Heart left ventricle (tissue), 16 donors: ENCODE data around the gene IGFN1. TPM values are rescaled to one million over a fixed set of nuclear protein-coding genes. Genes with fewer than 3 reads are reported as not detected.

Experiments
- ATAC-seq, 4 donors: fragments of 200-7000 bp; cut with Tn5 transposase; one replicate each; pipeline ENCODE4 v1.9.1; 2020 to 2022; ENCODE audit warnings: moderate library complexity in 4 of 4, mild to moderate bottlenecking in 3 of 4, moderate number of reproducible peaks in 1 of 4
- DNase-seq, 5 donors: peaks; one replicate each; pipeline ENCODE4 v3.0.0-alpha.2; 2020
- H3K27ac ChIP-seq, 12 donors: fragments of 200-600 bp; sonication (generic) in 4 of 12; one replicate each; pipeline versions ENCODE4 v1.5.0 to v1.8.0; 2016 to 2022; ENCODE audit warnings: mild to moderate bottlenecking in 2 of 12
- H3K27me3 ChIP-seq, 9 donors: fragments of 200-600 bp; sonication (generic) in 2 of 9; one replicate each; pipeline versions ENCODE4 v1.5.1 to v1.8.0; 2016 to 2022; ENCODE audit warnings: mild to moderate bottlenecking in 3 of 9
- H3K36me3 ChIP-seq, 9 donors: fragments of 200-600 bp; sonication (generic) in 2 of 9; one replicate each; pipeline versions ENCODE4 v1.5.0 to v1.8.0; 2018 to 2022; ENCODE audit warnings: mild to moderate bottlenecking in 2 of 9
- H3K4me1 ChIP-seq, 12 donors: fragments of 200-600 bp; sonication (generic) in 4 of 12; one replicate each; pipeline versions ENCODE4 v1.5.0 to v1.8.0; 2016 to 2022; ENCODE audit warnings: mild to moderate bottlenecking in 3 of 12
- H3K4me3 ChIP-seq, 12 donors: fragments of 200-600 bp; sonication (generic) in 4 of 12; one replicate each; pipeline versions ENCODE4 v1.5.0 to v1.8.0; 2017 to 2022; ENCODE audit warnings: mild to moderate bottlenecking in 9 of 12, moderate library complexity in 4 of 12
- H3K9me3 ChIP-seq, 12 donors: fragments of 200-600 bp; sonication (generic) in 4 of 12; one replicate each; pipeline versions ENCODE4 v1.5.0 to v1.8.0; 2016 to 2022; ENCODE audit warnings: mild to moderate bottlenecking in 1 of 12
- CTCF ChIP-seq, 12 donors: fragments of 200-600 bp; sonication (generic) in 4 of 12; IDR thresholded peaks; one replicate each; pipeline versions ENCODE4 v1.5.0 to v1.8.0; 2018 to 2022; ENCODE audit warnings: antibody characterized with exemption in 12 of 12, mild to moderate bottlenecking in 5 of 12
- POLR2A ChIP-seq, 2 donors: fragments of 450-650 bp; IDR thresholded peaks; one replicate each; pipeline ENCODE4 v1.6.1; 2017; ENCODE audit warnings: antibody characterized with exemption in 2 of 2, mild to moderate bottlenecking in 2 of 2, moderate library complexity in 2 of 2
- WGBS, 4 donors: extraction: QIAGEN DNeasy Blood & Tissue Kit in 2 of 4; methylation state at CpG; one replicate each; pipeline versions ENCODE4 v1.1.5 to v1.1.7; 2013 to 2018; 5-methylcytosine and 5-hydroxymethylcytosine counted together
- intact Hi-C, 10 donors: fragments of 100-400 bp; cut with DNase I; formaldehyde crosslinking; loops; one replicate each; pipeline versions ENCODE4 v1.11.1 to v1.14.2; 2022
- polyA plus RNA-seq, 2 donors: library from polyadenylated mRNA; stranded (reverse); fragments of 200-250 nt; gene quantifications; one replicate each; pipeline ENCODE4 v1.2.3, GENCODE V29; 2013
- total RNA-seq, 9 donors: library from RNA; depleted of rRNA in 2 of 9; stranded (reverse); fragments of >200 nt in 2 of 9; fragmentation: NEBNext Ultra II Directional in 3 of 9; extraction: Animal tissue kit (Norgen Biotek cat#: 25700) in 3 of 9; gene quantifications; one replicate each; pipeline versions ENCODE4 v1.1.0 to v1.2.4, GENCODE V29; 2016 to 2023
- donor health status: ischemic (EF 13 %, LVEDD 7.1; RV severe dilation, severe dysfunction).
- donor health status: healthy with polysubstance abuse.
- donor health status: DM: no; HTN: yes; CAD: no.
- donor health status: DM: no; HTN: no; CAD: no.
- donor health status: ischemic (EF 25% LVEDD 6.9; RV normal size, moderate dysfunction).
- donor health status: ischemic (EF 25% LVEDD 5.7; RV mildly dilated, moderate dysfunction).
- donor health status: healthy.
- donor health status: DM: yes; HTN: yes; CAD: no.
- donor health status: ischemic (EF 35%, LVEDD 5.7; RV mildly dilated, moderate dysfunction).
- donor health status: nonischemic (EF 11% LVEDD 7.7; RV severe dilation, severe dysfunction).
- donor health status: DM: yes; HTN: yes; CAD: no.
- donor health status: PGD.
- donor health status: ischemic (EF 29% LVEDD 5.4; RV normal size, mild dysfunction).
- donor health status: nonischemic (EF 23%, LVEDD 6.1; RV moderate dilation, normal function).

IGFN1 gene
- total and polyA plus RNA-seq, 11 donors, result 0.03 to 0.04 TPM; not detected in 9

GRCh38 chr1:201178718-201179117 lies 11.9 kb upstream of the IGFN1 start:
- 58 to 71% (median 64%) methylated on average over 3 of the region's 3 CpGs for WGBS, 4 donors

DNA sequence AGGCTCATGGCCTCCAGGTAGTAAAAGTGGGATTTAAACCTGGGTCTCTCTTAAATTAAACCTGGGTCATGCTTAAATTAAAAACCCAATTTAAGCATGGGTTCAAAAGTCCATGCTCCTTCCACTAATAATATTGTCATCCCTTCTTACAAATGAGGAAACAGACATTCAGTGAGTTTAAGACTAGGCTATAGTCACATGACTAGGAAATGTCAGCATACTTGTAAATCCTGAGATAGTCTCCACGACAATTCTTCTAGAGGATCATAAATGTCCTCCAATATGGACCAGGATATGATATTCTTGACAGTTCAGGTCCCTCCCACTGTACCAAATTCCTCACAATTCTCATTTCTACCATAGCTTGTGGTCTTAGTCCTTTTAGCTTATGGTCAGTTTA lies 10.5 kb upstream of the IGFN1 start:
- TF ChIP-seq CTCF (IDR thresholded peaks at IDR 0.05) (no peak), POLR2A (IDR thresholded peaks at IDR 0.05) (no peak)
- peaks cover 0 to 3% (median 0%) of the 10 kb centered on the region in 12 donors for H3K9me3 ChIP-seq
- intact Hi-C loops, result no loop called here
- no peaks in the 10 kb centered on the region for H3K27me3 ChIP-seq
- no peaks in the 10 kb centered on the region for H3K36me3 ChIP-seq
- no peak overlapping the region for H3K4me3 ChIP-seq
- H3K4me1 ChIP-seq, result peaks cover 0 to 7% (median under 1%) of the 10 kb centered on the region in 12 donors
- no peak overlapping the region for H3K27ac ChIP-seq
- ATAC-seq, result no peak
- WGBS, 4 donors, result 30 to 52% (median 47%) methylated on average over 1 of the region's 1 CpG
- no peak for DNase-seq

More at GRCh38 chr1:201178718-201179117, 11.9 kb upstream of the IGFN1 start:
- ATAC-seq, result no peak
- DNase-seq, result no peak
- H3K27me3 ChIP-seq, result no peaks in the 10 kb centered on the region
- peaks cover 0 to 3% (median 0%) of the 10 kb centered on the region in 12 donors for H3K9me3 ChIP-seq
- H3K36me3 ChIP-seq, result no peaks in the 10 kb centered on the region
- intact Hi-C loops, result no loop called here
- TF ChIP-seq POLR2A (IDR thresholded peaks at IDR 0.05) (no peak), CTCF (IDR thresholded peaks at IDR 0.05) (no peak)
- no peak overlapping the region for H3K27ac ChIP-seq
- H3K4me3 ChIP-seq, result no peak overlapping the region
- H3K4me1 ChIP-seq, result no peaks in the 10 kb centered on the region

GRCh38 chr1:201180901-201181300 lies 9.7 kb upstream of the IGFN1 start:
- no peaks in the 10 kb centered on the region for H3K27me3 ChIP-seq
- TF ChIP-seq POLR2A (IDR thresholded peaks at IDR 0.05), result no peak
- TF ChIP-seq CTCF (IDR thresholded peaks at IDR 0.05), result no peak
- peaks cover 0 to 8% (median 2%) of the 10 kb centered on the region in 12 donors for H3K4me1 ChIP-seq
- ATAC-seq (no peak), DNase-seq (no peak)
- no peak overlapping the region for H3K27ac ChIP-seq
- peaks cover 0 to 3% (median 0%) of the 10 kb centered on the region in 12 donors for H3K9me3 ChIP-seq
- intact Hi-C loops, result no loop called here
- no peak overlapping the region for H3K4me3 ChIP-seq
- WGBS, 4 donors, result 90 to 96% (median 94%) methylated on average over 6 of the region's 6 CpGs
- H3K36me3 ChIP-seq, result no peaks in the 10 kb centered on the region

- peaks cover 0 to 8% (median 2%) of the 10 kb centered on the region in 12 donors for H3K4me1 ChIP-seq
- no peak for DNase-seq
Measured at GRCh38 chr1:201181323-201181722, 9.3 kb upstream of the IGFN1 start.

More at GRCh38 chr1:201181323-201181722, 9.3 kb upstream of the IGFN1 start:
- no peaks in the 10 kb centered on the region for H3K27me3 ChIP-seq
- TF ChIP-seq POLR2A (IDR thresholded peaks at IDR 0.05) (no peak), CTCF (IDR thresholded peaks at IDR 0.05) (no peak)
- WGBS, 4 donors, result 79 to 89% (median 84%) methylated on average over 1 of the region's 1 CpG
- no peaks in the 10 kb centered on the region for H3K36me3 ChIP-seq
- no peak for ATAC-seq
- H3K4me3 ChIP-seq, result no peak overlapping the region
- H3K9me3 ChIP-seq, result peaks cover 0 to 3% (median 0%) of the 10 kb centered on the region in 12 donors
- intact Hi-C loops, result no loop called here
- H3K27ac ChIP-seq, result no peak overlapping the region
